Ovary (tissue), 9 donors: Measurements from ENCODE around the gene BTBD3. TPM values are rescaled to one million over a fixed set of nuclear protein-coding genes. Genes with fewer than 3 reads are reported as not detected.

ENCODE experiments used
- DNase-seq, 5 donors: peaks; one replicate each; pipeline ENCODE4 v3.0.0-alpha.2; 2019 to 2020
- H3K27ac ChIP-seq, 2 donors: fragments of 200-600 bp; one replicate each; pipeline versions ENCODE4 v1.5.1 to v1.8.0; 2019 to 2022
- H3K27me3 ChIP-seq: fragments of 200-600 bp; one replicate; pipeline ENCODE4 v1.8.0; 2022
- H3K36me3 ChIP-seq: fragments of 200-600 bp; sonication (generic); one replicate; pipeline ENCODE4 v1.5.1; 2019
- H3K4me1 ChIP-seq: one replicate; pipeline ENCODE4 v1.8.1; 2013; ENCODE audit warnings: mild to moderate bottlenecking, moderate library complexity; ENCODE audit not compliant: insufficient read depth
- H3K4me3 ChIP-seq: fragments of 200-600 bp; sonication (generic); one replicate; pipeline ENCODE4 v1.5.1; 2017
- H3K9me3 ChIP-seq, 2 donors: fragments of 200-600 bp in 1 of 2; sonication (generic) in 1 of 2; one replicate each; pipeline versions ENCODE4 v1.5.1 to v1.8.1; 2013 to 2019; ENCODE audit warnings: mild to moderate bottlenecking in 1 of 2, moderate library complexity in 1 of 2
- EP300 ChIP-seq: sonication (generic); formaldehyde crosslinking; IDR thresholded peaks from one replicate; pipeline ENCODE4 v1.6.1; 2017; ENCODE audit warnings: antibody characterized with exemption
- POLR2A ChIP-seq: fragments of 450-650 bp; IDR thresholded peaks from one replicate; pipeline ENCODE4 v1.6.1; 2017; ENCODE audit warnings: antibody characterized with exemption, mild to moderate bottlenecking, moderate library complexity
- WGBS, 3 donors: extraction: QIAGEN DNeasy Blood & Tissue Kit in 1 of 3; methylation state at CpG; one replicate each; pipeline versions ENCODE4 v1.1.5 to v1.1.7; 2013 to 2017; 5-methylcytosine and 5-hydroxymethylcytosine counted together
- intact Hi-C, 4 donors: fragments of 100-400 bp; cut with DNase I; formaldehyde crosslinking; loops; one replicate each; pipeline versions ENCODE4 v1.11.0 to v1.15.1; 2022 to 2023
- polyA plus RNA-seq, 2 donors: library from polyadenylated mRNA; stranded (reverse); fragments of 200-250 nt in 1 of 2; fragments of 350-450 nt in 1 of 2; fragmentation: Illumina TruSeq in 1 of 2; extraction: RNeasy Lipid Tissue Mini Kit (QIAGEN cat#74804) in 1 of 2; gene quantifications; one replicate each; pipeline ENCODE4 v1.2.3, GENCODE V29; 2013 to 2014
- total RNA-seq, 7 donors: library from RNA; depleted of rRNA in 2 of 7; stranded (reverse); fragments of >200 nt in 2 of 7; fragmentation: NEBNext Ultra II Directional in 3 of 7; extraction: Animal tissue kit (Norgen Biotek cat#: 25700) in 3 of 7; gene quantifications; one replicate each; pipeline versions ENCODE4 v1.1.0 to v1.2.4, GENCODE V29; 2016 to 2023
- TF ChIP-seq, protein P1 (sequence below), 3 donors: fragments of 450-650 bp in 2 of 3; fragments of 200-600 bp in 1 of 3; IDR thresholded peaks; one replicate each; pipeline versions ENCODE4 v1.5.1 to v1.8.0; 2016 to 2022; ENCODE audit warnings: antibody characterized with exemption in 3 of 3, mild to moderate bottlenecking in 1 of 3
- donor health status: DM: no; HTN: no; CAD: no; lungs with moderate emphysema.
- donor health status: DM: no; HTN: no; CAD: no.
- donor health status: Bipolar disorder and iron deficiency.
- donor health status: DM: yes; HTN: yes; CAD: no.
- donor health status: DM: no; HTN: no; CAD: no.
- donor health status: DM: yes; HTN: yes; CAD: no.

The BTBD3 gene
- total and polyA plus RNA-seq, 9 donors: 14.1 to 34.0 (median 27.0) TPM

DNA sequence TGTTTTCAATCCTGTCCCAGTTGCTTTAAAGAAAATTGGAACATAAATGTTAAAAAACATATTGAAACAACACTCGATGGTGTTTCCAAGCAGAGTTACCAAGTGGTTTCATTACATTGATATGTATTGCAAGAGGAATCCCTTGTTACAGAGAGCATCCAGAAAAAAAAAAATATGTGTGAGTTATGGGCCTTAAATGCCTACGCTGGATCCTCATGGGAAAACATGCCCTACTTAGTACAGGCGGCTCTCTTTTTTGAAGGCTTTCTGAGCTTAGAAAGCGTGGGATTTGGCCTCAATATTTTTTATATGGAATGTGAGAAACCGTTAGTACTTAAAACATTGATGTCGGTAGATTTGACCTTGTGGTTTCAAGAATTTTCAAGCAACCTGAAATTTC lies 26.1 kb downstream of the BTBD3 start:
- Histone ChIP-seq H3K27ac (no peak overlapping the region), H3K4me1 (no peaks in the 10 kb centered on the region), H3K36me3 (no peaks in the 10 kb centered on the region), H3K4me3 (no peak overlapping the region), H3K9me3 (no peaks in the 10 kb centered on the region), H3K27me3 (no peaks in the 10 kb centered on the region)
- WGBS, 3 donors: 53 to 66% (median 60%) methylated on average over 6 of the region's 6 CpGs
- no peak for DNase-seq
- TF ChIP-seq, protein P1, sequence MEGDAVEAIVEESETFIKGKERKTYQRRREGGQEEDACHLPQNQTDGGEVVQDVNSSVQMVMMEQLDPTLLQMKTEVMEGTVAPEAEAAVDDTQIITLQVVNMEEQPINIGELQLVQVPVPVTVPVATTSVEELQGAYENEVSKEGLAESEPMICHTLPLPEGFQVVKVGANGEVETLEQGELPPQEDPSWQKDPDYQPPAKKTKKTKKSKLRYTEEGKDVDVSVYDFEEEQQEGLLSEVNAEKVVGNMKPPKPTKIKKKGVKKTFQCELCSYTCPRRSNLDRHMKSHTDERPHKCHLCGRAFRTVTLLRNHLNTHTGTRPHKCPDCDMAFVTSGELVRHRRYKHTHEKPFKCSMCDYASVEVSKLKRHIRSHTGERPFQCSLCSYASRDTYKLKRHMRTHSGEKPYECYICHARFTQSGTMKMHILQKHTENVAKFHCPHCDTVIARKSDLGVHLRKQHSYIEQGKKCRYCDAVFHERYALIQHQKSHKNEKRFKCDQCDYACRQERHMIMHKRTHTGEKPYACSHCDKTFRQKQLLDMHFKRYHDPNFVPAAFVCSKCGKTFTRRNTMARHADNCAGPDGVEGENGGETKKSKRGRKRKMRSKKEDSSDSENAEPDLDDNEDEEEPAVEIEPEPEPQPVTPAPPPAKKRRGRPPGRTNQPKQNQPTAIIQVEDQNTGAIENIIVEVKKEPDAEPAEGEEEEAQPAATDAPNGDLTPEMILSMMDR (IDR thresholded peaks at IDR 0.05): no peak
- intact Hi-C loops: no loop called here

DNA sequence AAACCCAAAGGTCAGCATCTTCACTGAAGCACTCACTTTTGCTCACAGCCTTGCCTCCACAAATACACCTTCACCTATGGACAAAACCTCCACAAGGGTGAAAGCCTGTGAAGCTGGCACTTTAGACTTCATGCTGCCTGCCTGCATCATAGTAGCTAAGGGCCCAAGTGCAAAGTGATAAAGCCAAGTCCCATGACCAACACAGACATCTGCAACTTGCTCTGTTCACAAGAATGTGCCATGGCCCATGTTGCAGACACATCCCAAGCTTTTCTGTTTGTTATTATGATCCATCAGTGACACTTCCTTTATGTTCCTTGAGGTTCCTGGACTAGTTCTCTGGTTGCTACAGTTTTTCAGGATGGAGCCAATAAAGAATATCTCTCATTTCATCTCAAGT lies 31.1 kb downstream of the BTBD3 start:
- no peaks in the 10 kb centered on the region for H3K27me3 ChIP-seq
- no peak overlapping the region for H3K4me3 ChIP-seq
- intact Hi-C loops: no loop called here
- H3K9me3 ChIP-seq: no peaks in the 10 kb centered on the region
- H3K4me1 ChIP-seq: no peaks in the 10 kb centered on the region
- no peaks in the 10 kb centered on the region for H3K36me3 ChIP-seq
- no peak overlapping the region for H3K27ac ChIP-seq
- DNase-seq: no peak
- TF ChIP-seq POLR2A: no peak
- TF ChIP-seq, protein P1 (IDR thresholded peaks at IDR 0.05): no peak
- TF ChIP-seq EP300: no peak

DNA sequence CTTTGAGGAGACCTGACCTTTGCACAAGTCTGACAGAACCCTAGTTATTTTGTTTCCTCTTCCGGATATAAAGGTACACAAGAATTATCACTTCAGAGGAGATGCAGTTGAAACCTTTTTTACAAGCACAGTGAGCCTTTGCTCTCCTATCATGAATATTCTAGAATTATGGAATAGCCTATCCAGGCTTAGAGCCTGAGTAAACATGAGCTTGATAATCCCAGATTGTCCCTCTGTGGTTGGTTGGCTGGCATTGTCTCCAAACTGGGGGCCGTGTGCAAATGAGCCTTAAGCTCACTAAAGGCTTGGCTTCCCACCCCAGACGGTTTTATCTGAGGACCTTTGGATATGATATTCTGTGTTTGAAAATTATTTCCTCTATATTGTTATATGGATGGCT lies 32.0 kb downstream of the BTBD3 start:
- 82 to 89% (median 86%) methylated on average over 3 of the region's 3 CpGs for WGBS, 3 donors
- TF ChIP-seq, protein P1 (IDR thresholded peaks at IDR 0.05): no peak
- TF ChIP-seq POLR2A (no peak), EP300 (no peak)
- no peaks in the 10 kb centered on the region for H3K36me3 ChIP-seq
- intact Hi-C loops: no loop called here
- H3K4me1 ChIP-seq: no peaks in the 10 kb centered on the region
- H3K4me3 ChIP-seq: no peak overlapping the region
- no peaks in the 10 kb centered on the region for H3K27me3 ChIP-seq
- DNase-seq: no peak
- H3K9me3 ChIP-seq: no peaks in the 10 kb centered on the region
- no peak overlapping the region for H3K27ac ChIP-seq

DNA sequence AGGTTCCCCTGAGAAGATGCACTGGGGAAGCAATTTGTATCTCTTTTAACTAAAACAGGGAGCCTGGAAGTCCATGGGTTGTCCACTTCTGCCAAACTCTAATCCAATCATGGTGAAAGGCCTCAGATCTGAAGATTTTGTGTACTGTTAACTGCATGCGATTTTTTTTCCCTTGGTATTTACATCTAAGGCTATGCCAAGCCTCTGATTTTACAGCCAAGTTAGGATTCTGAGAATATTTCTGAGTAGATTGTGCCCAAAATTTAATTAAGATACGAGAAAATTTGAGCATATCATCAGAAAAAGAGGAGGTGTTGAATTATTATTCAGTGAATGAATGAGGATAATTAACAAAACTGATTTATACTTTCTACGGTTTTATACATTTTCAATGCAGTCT lies 34.0 kb downstream of the BTBD3 start:
- no peak overlapping the region for H3K4me3 ChIP-seq
- intact Hi-C loops: no loop called here
- H3K27ac ChIP-seq: no peak overlapping the region
- TF ChIP-seq EP300 (no peak), POLR2A (no peak)
- TF ChIP-seq, protein P1 (IDR thresholded peaks at IDR 0.05): no peak
- H3K9me3 ChIP-seq: no peaks in the 10 kb centered on the region
- H3K27me3 ChIP-seq: no peaks in the 10 kb centered on the region
- H3K4me1 ChIP-seq: no peaks in the 10 kb centered on the region
- no peaks in the 10 kb centered on the region for H3K36me3 ChIP-seq
- 58 to 63% (median 58%) methylated on average over 3 of the region's 3 CpGs for WGBS, 3 donors
- no peak for DNase-seq

DNA sequence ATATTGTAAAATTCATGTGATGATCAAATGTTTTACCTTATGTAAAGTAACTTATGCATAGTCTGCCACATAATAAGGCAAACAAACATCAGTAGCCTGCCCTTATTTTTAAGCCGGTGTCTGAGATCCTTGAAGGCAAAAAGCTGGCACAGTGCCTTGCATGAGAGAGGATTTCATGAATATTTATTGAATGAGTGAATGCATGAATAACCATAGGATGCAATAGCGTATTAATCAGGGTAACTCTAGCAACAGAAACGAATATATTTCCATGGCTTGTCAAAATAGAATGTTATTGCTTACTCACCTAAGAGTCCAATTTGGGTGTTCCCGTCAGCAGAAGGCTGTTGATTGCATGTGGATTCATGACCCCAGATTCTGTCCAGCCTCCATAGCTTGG lies 34.9 kb downstream of the BTBD3 start:
- intact Hi-C loops: no loop called here
- no peaks in the 10 kb centered on the region for H3K36me3 ChIP-seq
- H3K27ac ChIP-seq: no peak overlapping the region
- no peaks in the 10 kb centered on the region for H3K9me3 ChIP-seq
- no peak overlapping the region for H3K4me3 ChIP-seq
- no peaks in the 10 kb centered on the region for H3K4me1 ChIP-seq
- 84 to 90% (median 87%) methylated on average over 4 of the region's 4 CpGs for WGBS, 3 donors
- TF ChIP-seq POLR2A: no peak
- no peak for TF ChIP-seq EP300
- no peak for DNase-seq
- no peaks in the 10 kb centered on the region for H3K27me3 ChIP-seq
